Adrenal gland (tissue), 5 donors: Measurements from ENCODE around the gene MT1A.

Source experiments
- POLR2A ChIP-seq, 2 donors: fragments of 450-650 bp; IDR thresholded peaks; one replicate each; pipeline ENCODE4 v1.6.1; 2017; ENCODE audit warnings: antibody characterized with exemption in 2 of 2, mild to moderate bottlenecking in 2 of 2, moderate library complexity in 1 of 2
- TF ChIP-seq, protein P1 (sequence below), 6 experiments: fragments of 450-650 bp in 4 of 6; fragments of 200-600 bp in 2 of 6; sonication (generic) in 1 of 6; IDR thresholded peaks; 1 replicate in 5 of 6; 2 replicates in 1 of 6; pipeline versions ENCODE4 v1.5.1 to v1.8.0; 2016 to 2021; ENCODE audit warnings: antibody characterized with exemption in 6 of 6, mild to moderate bottlenecking in 2 of 6, moderate library complexity in 1 of 6
- donor health status: DM: no; HTN: no; CAD: no.

- TF ChIP-seq, protein P1, sequence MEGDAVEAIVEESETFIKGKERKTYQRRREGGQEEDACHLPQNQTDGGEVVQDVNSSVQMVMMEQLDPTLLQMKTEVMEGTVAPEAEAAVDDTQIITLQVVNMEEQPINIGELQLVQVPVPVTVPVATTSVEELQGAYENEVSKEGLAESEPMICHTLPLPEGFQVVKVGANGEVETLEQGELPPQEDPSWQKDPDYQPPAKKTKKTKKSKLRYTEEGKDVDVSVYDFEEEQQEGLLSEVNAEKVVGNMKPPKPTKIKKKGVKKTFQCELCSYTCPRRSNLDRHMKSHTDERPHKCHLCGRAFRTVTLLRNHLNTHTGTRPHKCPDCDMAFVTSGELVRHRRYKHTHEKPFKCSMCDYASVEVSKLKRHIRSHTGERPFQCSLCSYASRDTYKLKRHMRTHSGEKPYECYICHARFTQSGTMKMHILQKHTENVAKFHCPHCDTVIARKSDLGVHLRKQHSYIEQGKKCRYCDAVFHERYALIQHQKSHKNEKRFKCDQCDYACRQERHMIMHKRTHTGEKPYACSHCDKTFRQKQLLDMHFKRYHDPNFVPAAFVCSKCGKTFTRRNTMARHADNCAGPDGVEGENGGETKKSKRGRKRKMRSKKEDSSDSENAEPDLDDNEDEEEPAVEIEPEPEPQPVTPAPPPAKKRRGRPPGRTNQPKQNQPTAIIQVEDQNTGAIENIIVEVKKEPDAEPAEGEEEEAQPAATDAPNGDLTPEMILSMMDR (IDR thresholded peaks at IDR 0.05): no peak
- TF ChIP-seq POLR2A (IDR thresholded peaks at IDR 0.05): no peak
Observed at GRCh38 chr16:56689171-56689570, 50.7 kb downstream of the MT1A start.
